Osteoblast (primary cell): ENCODE data around the gene KHNYN. TPM values are rescaled to one million over a fixed set of nuclear protein-coding genes. Genes with fewer than 3 reads are reported as not detected.

Source experiments
- DNase-seq: peaks from one replicate; pipeline ENCODE4 v3.0.0; 2011; ENCODE audit warnings: low spot score, mixed read lengths; ENCODE audit not compliant: insufficient read length; ENCODE audit errors: missing footprints
- H2AFZ ChIP-seq: 2 replicates; pipeline ENCODE4 v1.6.0; 2011; ENCODE audit warnings: mild to moderate bottlenecking, low read length
- H3K27ac ChIP-seq: 2 replicates; pipeline ENCODE4 v1.5.1; 2011; ENCODE audit warnings: mild to moderate bottlenecking, low read depth, low read length, moderate library complexity
- H3K27me3 ChIP-seq: 2 replicates; pipeline ENCODE4 v1.6.0; 2012; ENCODE audit warnings: mild to moderate bottlenecking, control low read depth, inconsistent platforms, low read length, moderate library complexity; ENCODE audit not compliant: insufficient read depth
- H3K36me3 ChIP-seq: 2 replicates; pipeline ENCODE4 v1.5.1; 2011; ENCODE audit warnings: mild to moderate bottlenecking, low read length, control low read depth, moderate library complexity; ENCODE audit not compliant: insufficient read depth
- H3K4me1 ChIP-seq: 2 replicates; pipeline ENCODE4 v1.5.1; 2011; ENCODE audit warnings: mild to moderate bottlenecking, low read length, control low read depth, moderate library complexity; ENCODE audit not compliant: insufficient read depth
- H3K4me2 ChIP-seq: 2 replicates; pipeline ENCODE4 v1.6.0; 2011; ENCODE audit warnings: mild to moderate bottlenecking, low read length; ENCODE audit not compliant: insufficient read depth
- H3K4me3 ChIP-seq: fragments of 200-600 bp; sonication (generic); 3 replicates; pipeline ENCODE4 v1.5.1; 2012; ENCODE audit warnings: mild to moderate bottlenecking, low read length, inconsistent platforms; ENCODE audit not compliant: insufficient read depth
- H3K79me2 ChIP-seq: 2 replicates; pipeline ENCODE4 v1.6.0; 2012; ENCODE audit warnings: mild to moderate bottlenecking, low read length, control low read depth, inconsistent platforms; ENCODE audit not compliant: insufficient read depth
- H3K9me3 ChIP-seq: 2 replicates; pipeline ENCODE4 v1.5.1; 2011; ENCODE audit warnings: low read depth, low read length, control low read depth
- H4K20me1 ChIP-seq: 2 replicates; pipeline ENCODE4 v1.6.0; 2012; ENCODE audit warnings: mild to moderate bottlenecking, low read length, control low read depth; ENCODE audit not compliant: insufficient read depth
- CTCF ChIP-seq: IDR thresholded peaks from 2 replicates; pipeline ENCODE4 v1.5.1; 2011; ENCODE audit warnings: mild to moderate bottlenecking, low read depth, low read length, moderate library complexity; ENCODE audit errors: extremely low read depth
- total RNA-seq: library from RNA; depleted of rRNA; stranded (reverse); fragments of >200 nt; gene quantifications from 2 replicates; pipeline ENCODE4 v1.2.3, GENCODE V29; 2012

The KHNYN gene
- total RNA-seq, 1 donor, result 58.6 TPM

- H3K27me3 ChIP-seq, result no peaks in the 10 kb centered on the region
- TF ChIP-seq CTCF, result no peak
- H3K4me1 ChIP-seq, result peaks cover 21% of the 10 kb centered on the region
- no peak overlapping the region for H3K27ac ChIP-seq
- H3K36me3 ChIP-seq, result no peaks in the 10 kb centered on the region
- no peaks in the 10 kb centered on the region for H4K20me1 ChIP-seq
- H3K4me2 ChIP-seq, result no peak overlapping the region
- H3K79me2 ChIP-seq, result no peaks in the 10 kb centered on the region
- no peak for DNase-seq
- H2AFZ ChIP-seq, result peak overlapping the region; percentile 73
- no peak overlapping the region for H3K4me3 ChIP-seq
- no peaks in the 10 kb centered on the region for H3K9me3 ChIP-seq
These were observed 33.9 kb upstream of the KHNYN start for GRCh38 chr14:24395609-24396582.

GRCh38 chr14:24397639-24398292 lies 32.0 kb upstream of the KHNYN start:
- Histone ChIP-seq H3K4me1 (peaks cover 12% of the 10 kb centered on the region), H3K27me3 (no peaks in the 10 kb centered on the region), H3K9me3 (no peaks in the 10 kb centered on the region), H3K79me2 (no peaks in the 10 kb centered on the region), H3K4me3 (no peak overlapping the region), H3K27ac (no peak overlapping the region), H3K36me3 (no peaks in the 10 kb centered on the region), H3K4me2 (peak overlapping the region; percentile 9), H4K20me1 (no peaks in the 10 kb centered on the region), H2AFZ (no peak overlapping the region)
- DNase-seq, result no peak
- no peak for TF ChIP-seq CTCF

GRCh38 chr14:24398293-24398652 lies 31.5 kb upstream of the KHNYN start:
- Histone ChIP-seq H3K79me2 (no peaks in the 10 kb centered on the region), H3K4me3 (peak overlapping the region; percentile 72), H2AFZ (peak overlapping the region; percentile 29), H3K27me3 (no peaks in the 10 kb centered on the region), H3K9me3 (no peaks in the 10 kb centered on the region), H3K4me2 (peak overlapping the region; percentile 85), H3K4me1 (peaks cover 12% of the 10 kb centered on the region), H3K27ac (no peak overlapping the region), H4K20me1 (no peaks in the 10 kb centered on the region), H3K36me3 (no peaks in the 10 kb centered on the region)
- no peak for DNase-seq
- no peak for TF ChIP-seq CTCF
